Astrocyte (in vitro differentiated cells and primary cell): Measurements from ENCODE around the gene XXYLT1. TPM values are rescaled to one million over a fixed set of nuclear protein-coding genes. Genes with fewer than 3 reads are reported as not detected.

ENCODE experiments used
- DNase-seq: peaks from one replicate; pipeline ENCODE4 v3.0.0-alpha.2; 2010; ENCODE audit warnings: low read depth
- FAIRE-seq: peaks from 2 replicates; lab custom pipeline; 2011; peaks lifted over from hg19 to GRCh38; lab: Jason Lieb, UNC
- H2AFZ ChIP-seq: 2 replicates; pipeline ENCODE4 v1.6.0; 2012; ENCODE audit warnings: low read depth, low read length, inconsistent platforms
- H3K27ac ChIP-seq: 2 replicates; pipeline ENCODE4 v1.5.1; 2011; ENCODE audit warnings: low read depth, low read length, inconsistent platforms
- H3K27me3 ChIP-seq: 2 replicates; pipeline ENCODE4 v1.6.0; 2011; ENCODE audit warnings: low read length, inconsistent platforms; ENCODE audit not compliant: insufficient read depth
- H3K36me3 ChIP-seq: 2 replicates; pipeline ENCODE4 v1.5.1; 2011; ENCODE audit warnings: low read length, inconsistent platforms; ENCODE audit not compliant: insufficient read depth
- H3K4me1 ChIP-seq: 2 replicates; pipeline ENCODE4 v1.5.1; 2011; ENCODE audit warnings: low read length, inconsistent platforms; ENCODE audit not compliant: insufficient read depth
- H3K4me2 ChIP-seq: 2 replicates; pipeline ENCODE4 v1.6.0; 2012; ENCODE audit warnings: low read length, inconsistent platforms
- H3K4me3 ChIP-seq: 2 replicates; pipeline ENCODE4 v1.5.1; 2011; ENCODE audit warnings: low read depth, mild to moderate bottlenecking, low read length, inconsistent platforms; ENCODE audit not compliant: insufficient read depth
- H3K79me2 ChIP-seq: 2 replicates; pipeline ENCODE4 v1.6.0; 2012; ENCODE audit warnings: mild to moderate bottlenecking, low read length, inconsistent platforms; ENCODE audit not compliant: insufficient read depth
- H3K9ac ChIP-seq: 2 replicates; pipeline ENCODE4 v1.6.0; 2012; ENCODE audit warnings: mild to moderate bottlenecking, low read length, inconsistent platforms
- H3K9me3 ChIP-seq: 2 replicates; pipeline ENCODE4 v1.5.1; 2012; ENCODE audit warnings: low read depth, mild to moderate bottlenecking, low read length, inconsistent platforms; ENCODE audit not compliant: insufficient read depth
- H4K20me1 ChIP-seq: 2 replicates; pipeline ENCODE4 v1.6.0; 2012; ENCODE audit warnings: low read length, inconsistent platforms; ENCODE audit not compliant: insufficient read depth
- H3K27ac Mint-ChIP-seq: one replicate; pipeline ENCODE4 v1.8.0; 2021; ENCODE audit warnings: mild to moderate bottlenecking, mixed read lengths; ENCODE audit not compliant: unreplicated experiment
- H3K27me3 Mint-ChIP-seq: one replicate; pipeline ENCODE4 v1.8.0; 2021; ENCODE audit warnings: low read depth, mixed read lengths; ENCODE audit not compliant: unreplicated experiment
- H3K36me3 Mint-ChIP-seq: one replicate; pipeline ENCODE4 v1.8.0; 2021; ENCODE audit warnings: low read depth, mixed read lengths; ENCODE audit not compliant: unreplicated experiment
- H3K4me1 Mint-ChIP-seq: one replicate; pipeline ENCODE4 v1.8.0; 2021; ENCODE audit warnings: low read depth, mixed read lengths; ENCODE audit not compliant: unreplicated experiment
- H3K4me3 Mint-ChIP-seq: one replicate; pipeline ENCODE4 v1.8.0; 2021; ENCODE audit warnings: mild to moderate bottlenecking, moderate library complexity, mixed read lengths; ENCODE audit not compliant: unreplicated experiment
- H3K9me3 Mint-ChIP-seq: one replicate; pipeline ENCODE4 v1.8.0; 2021; ENCODE audit warnings: mild to moderate bottlenecking, mixed read lengths; ENCODE audit not compliant: unreplicated experiment
- EZH2 ChIP-seq: IDR thresholded peaks from 2 replicates; pipeline ENCODE4 v1.6.1; 2012; ENCODE audit warnings: mild to moderate bottlenecking, low read length, inconsistent platforms; ENCODE audit not compliant: insufficient read depth
- total RNA-seq: library from RNA; stranded (reverse); gene quantifications from 2 replicates; pipeline ENCODE4 v1.2.1, GENCODE V29; 2021
- TF ChIP-seq, protein P1 (sequence below): IDR thresholded peaks from 2 replicates; pipeline ENCODE4 v1.5.1; 2011; ENCODE audit warnings: low read depth, mild to moderate bottlenecking, inconsistent platforms, low read length, moderate library complexity; ENCODE audit not compliant: insufficient read depth

XXYLT1 gene
- total RNA-seq, 1 donor from 2014 or later, result 26.2 TPM

DNA sequence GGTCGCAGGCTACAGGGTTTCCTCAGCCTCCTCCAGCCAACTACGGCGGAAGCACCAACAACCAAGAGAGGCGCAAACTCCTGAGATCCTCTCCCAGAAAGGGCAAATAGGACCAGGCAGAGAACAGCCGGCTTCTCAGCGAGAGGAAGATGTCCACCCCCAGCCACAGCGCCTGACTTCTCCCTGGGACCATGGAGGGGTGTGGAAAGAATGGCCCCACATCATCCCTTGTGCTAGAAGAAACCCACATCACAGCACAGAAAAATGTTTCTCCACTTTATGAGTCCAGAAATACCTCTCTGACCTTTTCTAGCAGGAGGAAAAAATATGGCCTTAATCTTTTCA is 105.7 kb downstream of the XXYLT1 start:
- Histone ChIP-seq H3K4me2 (no peak overlapping the region), H3K27ac (no peak overlapping the region), H3K9me3 (no peaks in the 10 kb centered on the region), H3K36me3 (no peaks in the 10 kb centered on the region), H3K79me2 (peaks cover under 1% of the 10 kb centered on the region), H3K27me3 (no peaks in the 10 kb centered on the region), H4K20me1 (no peaks in the 10 kb centered on the region), H3K4me1 (peaks cover 5% of the 10 kb centered on the region), H3K4me3 (no peak overlapping the region), H2AFZ (no peak overlapping the region), H3K9ac (no peak overlapping the region)
- Mint-ChIP-seq H3K4me3 (no peak overlapping the region), H3K36me3 (no peaks in the 10 kb centered on the region), H3K9me3 (no peaks in the 10 kb centered on the region), H3K4me1 (peaks cover 6% of the 10 kb centered on the region), H3K27ac (no peak overlapping the region), H3K27me3 (no peaks in the 10 kb centered on the region)
- DNase-seq, result no peak
- FAIRE-seq, result no peak
- TF ChIP-seq, protein P1, sequence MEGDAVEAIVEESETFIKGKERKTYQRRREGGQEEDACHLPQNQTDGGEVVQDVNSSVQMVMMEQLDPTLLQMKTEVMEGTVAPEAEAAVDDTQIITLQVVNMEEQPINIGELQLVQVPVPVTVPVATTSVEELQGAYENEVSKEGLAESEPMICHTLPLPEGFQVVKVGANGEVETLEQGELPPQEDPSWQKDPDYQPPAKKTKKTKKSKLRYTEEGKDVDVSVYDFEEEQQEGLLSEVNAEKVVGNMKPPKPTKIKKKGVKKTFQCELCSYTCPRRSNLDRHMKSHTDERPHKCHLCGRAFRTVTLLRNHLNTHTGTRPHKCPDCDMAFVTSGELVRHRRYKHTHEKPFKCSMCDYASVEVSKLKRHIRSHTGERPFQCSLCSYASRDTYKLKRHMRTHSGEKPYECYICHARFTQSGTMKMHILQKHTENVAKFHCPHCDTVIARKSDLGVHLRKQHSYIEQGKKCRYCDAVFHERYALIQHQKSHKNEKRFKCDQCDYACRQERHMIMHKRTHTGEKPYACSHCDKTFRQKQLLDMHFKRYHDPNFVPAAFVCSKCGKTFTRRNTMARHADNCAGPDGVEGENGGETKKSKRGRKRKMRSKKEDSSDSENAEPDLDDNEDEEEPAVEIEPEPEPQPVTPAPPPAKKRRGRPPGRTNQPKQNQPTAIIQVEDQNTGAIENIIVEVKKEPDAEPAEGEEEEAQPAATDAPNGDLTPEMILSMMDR, result no peak
- no peak for TF ChIP-seq EZH2

DNA sequence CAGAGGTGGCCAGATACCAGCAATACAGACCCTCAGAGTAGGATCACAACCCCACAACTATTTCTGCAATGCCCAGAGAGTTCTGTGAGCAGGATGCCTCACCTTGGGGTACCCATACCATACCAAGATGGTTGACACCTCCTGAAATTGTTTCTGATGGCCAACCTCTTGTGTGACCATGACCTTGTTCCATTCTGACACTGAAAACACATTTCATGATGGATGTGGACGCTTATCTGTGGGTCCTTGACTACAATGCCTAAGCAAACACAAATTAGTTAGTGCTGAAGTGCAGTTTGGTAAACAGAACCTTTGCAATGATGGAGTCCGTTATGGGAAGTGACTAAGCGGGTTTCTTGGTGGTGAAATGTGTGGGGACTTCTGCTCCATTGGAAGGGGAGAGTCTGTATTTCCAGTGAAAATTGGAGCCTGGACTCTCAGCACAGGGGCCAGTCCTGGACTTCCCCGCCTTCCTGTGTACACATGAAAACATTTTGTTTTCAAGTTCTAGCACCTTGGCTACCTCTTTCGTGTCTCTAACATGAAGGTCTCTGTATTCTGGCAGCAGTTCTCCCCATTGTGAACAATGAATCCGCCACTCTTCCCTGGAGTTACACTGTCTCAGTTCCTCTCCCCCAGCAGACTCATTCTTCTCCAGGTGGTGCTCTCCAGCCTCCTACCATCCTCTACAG is 106.2 kb downstream of the XXYLT1 start:
- no peaks in the 10 kb centered on the region for H4K20me1 ChIP-seq
- no peaks in the 10 kb centered on the region for H3K27me3 ChIP-seq
- FAIRE-seq (no peak), DNase-seq (no peak)
- H3K4me2 ChIP-seq, result no peak overlapping the region
- H3K79me2 ChIP-seq, result no peaks in the 10 kb centered on the region
- H3K36me3 Mint-ChIP-seq, result no peaks in the 10 kb centered on the region
- no peak overlapping the region for H3K9ac ChIP-seq
- no peak overlapping the region for H2AFZ ChIP-seq
- H3K9me3 ChIP-seq, result no peaks in the 10 kb centered on the region
- TF ChIP-seq, protein P1, result no peak
- no peak for TF ChIP-seq EZH2
- H3K9me3 Mint-ChIP-seq, result no peaks in the 10 kb centered on the region
- no peak overlapping the region for H3K27ac ChIP-seq
- H3K4me1 Mint-ChIP-seq, result peaks cover 11% of the 10 kb centered on the region
- H3K27me3 Mint-ChIP-seq, result no peaks in the 10 kb centered on the region
- peaks cover 10% of the 10 kb centered on the region for H3K4me1 ChIP-seq
- no peak overlapping the region for H3K4me3 Mint-ChIP-seq
- peak overlapping the region; percentile 43 for H3K27ac Mint-ChIP-seq
- H3K4me3 ChIP-seq, result no peak overlapping the region
- H3K36me3 ChIP-seq, result no peaks in the 10 kb centered on the region
